Right atrium auricular region (tissue), 2 donors: ENCODE results near the gene FCHSD2. TPM values are rescaled to one million over a fixed set of nuclear protein-coding genes. Genes with fewer than 3 reads are reported as not detected.

Experiments
- DNase-seq: peaks from one replicate; pipeline ENCODE4 v3.0.0-alpha.2; 2019; ENCODE audit warnings: low spot score
- H3K27ac ChIP-seq, 2 donors: fragments of 200-600 bp; sonication (generic); 1 replicate in 1 of 2; 2 replicates in 1 of 2; pipeline ENCODE4 v1.5.1; 2016 to 2019
- H3K27me3 ChIP-seq, 2 donors: fragments of 200-600 bp; sonication (generic); one replicate each; pipeline versions ENCODE4 v1.5.1 to v1.6.0; 2017 to 2019
- H3K36me3 ChIP-seq: fragments of 200-600 bp; sonication (generic); one replicate; pipeline ENCODE4 v1.5.1; 2016
- H3K4me1 ChIP-seq, 2 donors: fragments of 200-600 bp; sonication (generic); one replicate each; pipeline versions ENCODE4 v1.5.1 to v1.6.0; 2017 to 2019
- H3K4me3 ChIP-seq, 2 donors: fragments of 200-600 bp; sonication (generic); 1 replicate in 1 of 2; 2 replicates in 1 of 2; pipeline ENCODE4 v1.5.1; 2017 to 2019; ENCODE audit warnings: mild to moderate bottlenecking in 1 of 2, moderate library complexity in 1 of 2
- H3K9me3 ChIP-seq, 2 donors: fragments of 200-600 bp; sonication (generic); one replicate each; pipeline ENCODE4 v1.5.1; 2019
- CTCF ChIP-seq, 2 donors: fragments of 200-600 bp; sonication (generic); IDR thresholded peaks; one replicate each; pipeline ENCODE4 v1.5.1; 2019; ENCODE audit warnings: antibody characterized with exemption in 2 of 2
- total RNA-seq, 2 donors: library from RNA; depleted of rRNA; stranded (reverse); fragments of >200 nt; gene quantifications; one replicate each; pipeline ENCODE4 v1.1.0, GENCODE V29; 2016

FCHSD2 gene
- total RNA-seq, 2 donors from 2014 or later, result 23.9 to 24.0 TPM

GRCh38 chr11:72825661-72826060, 316.5 kb downstream of the FCHSD2 start:
- Histone ChIP-seq H3K27me3 (no peaks in the 10 kb centered on the region), H3K4me3 (no peak overlapping the region), H3K27ac (no peak overlapping the region), H3K36me3 (peaks cover 7% of the 10 kb centered on the region), H3K4me1 (peaks cover 0 to 25% of the 10 kb centered on the region in 2 donors), H3K9me3 (no peaks in the 10 kb centered on the region)
- DNase-seq, result no peak
- TF ChIP-seq CTCF (IDR thresholded peaks at IDR 0.05), result no peak

DNA sequence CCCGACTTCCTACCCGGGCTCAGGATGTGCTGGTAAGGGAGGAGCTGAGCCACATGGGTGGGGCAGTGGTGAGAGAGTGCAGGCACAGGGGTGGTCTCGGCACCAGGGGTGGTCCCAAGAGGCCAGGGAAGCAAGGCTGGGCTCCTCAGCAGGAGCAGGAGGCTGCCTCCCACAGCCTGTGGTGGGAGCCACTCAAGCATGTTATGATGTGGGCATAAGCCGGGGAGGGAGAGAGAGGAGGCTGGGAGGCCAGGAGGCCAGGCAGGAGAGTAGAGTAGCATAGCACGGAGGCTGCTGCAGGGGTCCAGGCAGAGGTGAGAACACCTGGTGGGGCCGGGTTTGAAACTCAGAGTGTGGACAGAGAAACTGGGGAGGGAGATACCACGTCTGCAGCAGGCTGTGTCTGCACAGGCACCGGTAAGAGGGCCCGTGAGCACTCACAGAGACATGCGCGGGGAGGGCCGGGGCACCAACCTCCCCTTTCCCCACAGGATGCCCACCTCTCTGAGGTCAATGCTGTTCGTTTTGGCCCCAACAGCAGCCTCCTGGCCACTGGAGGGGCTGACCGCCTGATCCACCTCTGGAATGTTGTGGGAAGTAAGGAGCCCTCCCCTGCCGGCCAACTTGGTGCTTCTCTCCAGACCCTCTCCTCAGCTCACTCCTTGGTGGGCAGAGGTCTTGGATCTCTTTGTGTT, 317.2 kb downstream of the FCHSD2 start:
- Histone ChIP-seq H3K9me3 (no peaks in the 10 kb centered on the region), H3K4me1 (peaks cover 0 to 25% of the 10 kb centered on the region in 2 donors), H3K4me3 (no peak overlapping the region), H3K36me3 (peaks cover 7% of the 10 kb centered on the region), H3K27me3 (no peaks in the 10 kb centered on the region), H3K27ac (no peak overlapping the region)
- no peak for DNase-seq
- no peak for TF ChIP-seq CTCF (IDR thresholded peaks at IDR 0.05)

DNA sequence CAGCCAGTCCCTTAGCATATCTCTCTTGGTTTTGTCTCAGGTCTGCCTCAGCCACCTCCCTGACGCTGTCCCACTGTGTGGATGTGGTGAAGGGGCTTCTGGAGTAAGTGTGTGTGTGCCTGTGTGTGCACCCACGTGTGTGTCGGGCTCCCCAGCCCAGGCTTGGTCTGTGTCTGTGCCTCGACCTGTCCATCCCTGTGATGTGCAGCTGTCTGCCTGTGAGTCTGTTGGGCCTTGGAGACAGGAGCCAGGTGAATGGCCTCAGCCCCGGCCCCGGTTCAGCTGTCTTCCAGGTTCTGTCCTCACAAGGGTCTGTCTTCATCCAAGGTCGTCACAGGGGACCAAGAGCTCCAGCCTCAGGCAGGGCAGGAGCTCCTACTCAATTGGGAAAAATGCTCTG, 318.1 kb downstream of the FCHSD2 start:
- DNase-seq, result no peak
- H3K27ac ChIP-seq, result no peak overlapping the region

GRCh38 chr11:72823105-72823804, 318.9 kb downstream of the FCHSD2 start:
- Histone ChIP-seq H3K27me3 (no peaks in the 10 kb centered on the region), H3K4me3 (no peak overlapping the region), H3K4me1 (peaks cover 0 to 22% of the 10 kb centered on the region in 2 donors), H3K9me3 (no peaks in the 10 kb centered on the region), H3K36me3 (peaks cover 13% of the 10 kb centered on the region), H3K27ac (peak overlapping the region; percentile 63 to 80)
- no peak for DNase-seq
- TF ChIP-seq CTCF (IDR thresholded peaks at IDR 0.05), result no peak

More for the DNA sequence above, 318.1 kb downstream of the FCHSD2 start:
- H3K36me3 ChIP-seq, result peaks cover 8% of the 10 kb centered on the region
- H3K9me3 ChIP-seq, result no peaks in the 10 kb centered on the region
- no peak overlapping the region for H3K4me3 ChIP-seq
- H3K27me3 ChIP-seq, result no peaks in the 10 kb centered on the region
- TF ChIP-seq CTCF (IDR thresholded peaks at IDR 0.05), result no peak
- peaks cover 0 to 25% of the 10 kb centered on the region in 2 donors for H3K4me1 ChIP-seq

- Histone ChIP-seq H3K9me3 (no peaks in the 10 kb centered on the region), H3K36me3 (peaks cover 21% of the 10 kb centered on the region), H3K4me1 (peaks cover 0 to 18% of the 10 kb centered on the region in 2 donors), H3K27me3 (no peaks in the 10 kb centered on the region), H3K27ac (peak overlapping the region; percentile 63 to 80), H3K4me3 (peak overlapping the region; percentile 42 to 60)
- TF ChIP-seq CTCF (IDR thresholded peaks at IDR 0.05), result peak; percentile 32 to 57
- DNase-seq, result peak; percentile 80
Observed at GRCh38 chr11:72821920-72822799, 320.0 kb downstream of the FCHSD2 start.
